Measurements from ENCODE around the gene RNF225. TPM values are rescaled to one million over a fixed set of nuclear protein-coding genes. Genes with fewer than 3 reads are reported as not detected.

RNF225 gene
- total and polyA plus RNA-seq, 2 of the 13 experiments (the other 11 are each of a cell fraction or from before 2014, with no cell fraction given), result not detected

DNA sequence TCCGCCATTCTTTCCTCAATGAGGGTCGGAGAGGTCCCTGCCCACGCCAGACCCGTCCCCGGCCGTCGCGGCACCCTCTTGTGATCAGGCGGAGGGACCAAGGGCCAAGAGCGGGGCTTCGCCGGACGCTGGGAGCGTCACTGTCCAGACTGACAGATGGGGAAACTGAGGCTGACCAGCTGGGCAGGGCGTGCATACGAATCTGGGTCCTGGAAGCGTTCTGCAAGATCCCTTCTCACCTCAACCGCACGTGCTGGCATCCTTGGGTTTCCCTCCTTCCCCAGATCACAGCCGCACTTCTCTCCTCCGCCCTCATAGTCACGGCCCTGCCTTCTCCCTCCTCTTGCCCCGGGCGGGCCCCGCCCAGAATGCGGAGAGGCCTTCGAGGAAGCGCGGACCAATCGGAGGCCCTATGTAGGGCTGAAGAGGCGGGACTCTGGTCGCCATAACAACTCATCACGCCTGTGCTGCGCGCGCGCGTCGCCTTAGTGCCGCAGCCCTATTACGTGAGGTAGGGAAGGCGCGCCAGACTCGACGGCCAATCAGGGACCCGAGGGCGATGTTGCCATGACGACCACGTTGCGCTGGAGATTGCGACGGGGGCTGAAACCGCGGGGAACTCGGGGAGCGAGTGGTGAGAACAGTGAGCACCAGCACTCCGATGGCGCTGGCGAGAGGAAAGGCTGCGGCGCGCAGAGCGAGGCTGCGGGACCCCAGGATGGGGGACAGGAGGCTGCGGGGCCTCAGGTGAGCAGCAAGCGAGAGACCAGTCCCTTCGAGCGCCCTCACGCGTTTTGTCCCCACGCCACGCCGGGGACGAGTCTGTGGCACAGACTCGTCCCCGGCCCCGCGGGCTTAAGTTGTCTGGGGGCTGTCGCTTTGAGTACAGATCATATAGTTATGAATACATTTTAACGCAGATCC lies 5.7 kb downstream of the RNF225 start (continued):
- TF ChIP-seq ZNF292 (CRISPR knock-in tag; IDR thresholded peaks at IDR 0.05; ENCODE audit: borderline replicate concordance, low read depth) (no peak; the same call in 1 of the 2 replicates), MIXL1 (CRISPR knock-in tag; IDR thresholded peaks at IDR 0.05) (0 out of 2 replicates have a peak, but pooled peaks have one; percentile 48), AKAP8 (CRISPR knock-in tag; IDR thresholded peaks at IDR 0.05) (no peak), YY1 (IDR thresholded peaks at IDR 0.05; ENCODE audit: insufficient read depth, insufficient replicate concordance, low read depth, low read length) (peak; percentile 50), SIN3B (IDR thresholded peaks at IDR 0.05; ENCODE audit: low read length) (peak; percentile 70; the same call in 1 of the 2 replicates), ZNF180 (CRISPR knock-in tag; IDR thresholded peaks at IDR 0.05; ENCODE audit: borderline replicate concordance, low read depth) (no peak), POLR2AphosphoS5 (IDR thresholded peaks at IDR 0.05; ENCODE audit: low read depth, low read length) (peak; percentile 74), RFX1 (IDR thresholded peaks at IDR 0.05) (peak; percentile 100), ZNF883 (CRISPR knock-in tag; IDR thresholded peaks at IDR 0.05; ENCODE audit: not compliant biosample characterization) (peak; percentile 35), CENPT (CRISPR knock-in tag; IDR thresholded peaks at IDR 0.05; ENCODE audit: low read depth) (peak; percentile 5; the same call in 1 of the 2 replicates), ZNF34 (CRISPR knock-in tag; IDR thresholded peaks at IDR 0.05; ENCODE audit: borderline replicate concordance) (no peak), ZMYM3 (CRISPR knock-in tag; IDR thresholded peaks at IDR 0.05) (0 out of 2 replicates have a peak, but pooled peaks have one; percentile 16), ZNF30 (CRISPR knock-in tag; IDR thresholded peaks at IDR 0.05) (no peak)
- TF ChIP-seq, protein P1, sequence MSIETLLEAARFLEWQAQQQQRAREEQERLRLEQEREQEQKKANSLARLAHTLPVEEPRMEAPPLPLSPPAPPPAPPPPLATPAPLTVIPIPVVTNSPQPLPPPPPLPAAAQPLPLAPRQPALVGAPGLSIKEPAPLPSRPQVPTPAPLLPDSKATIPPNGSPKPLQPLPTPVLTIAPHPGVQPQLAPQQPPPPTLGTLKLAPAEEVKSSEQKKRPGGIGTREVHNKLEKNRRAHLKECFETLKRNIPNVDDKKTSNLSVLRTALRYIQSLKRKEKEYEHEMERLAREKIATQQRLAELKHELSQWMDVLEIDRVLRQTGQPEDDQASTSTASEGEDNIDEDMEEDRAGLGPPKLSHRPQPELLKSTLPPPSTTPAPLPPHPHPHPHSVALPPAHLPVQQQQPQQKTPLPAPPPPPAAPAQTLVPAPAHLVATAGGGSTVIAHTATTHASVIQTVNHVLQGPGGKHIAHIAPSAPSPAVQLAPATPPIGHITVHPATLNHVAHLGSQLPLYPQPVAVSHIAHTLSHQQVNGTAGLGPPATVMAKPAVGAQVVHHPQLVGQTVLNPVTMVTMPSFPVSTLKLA (IDR thresholded peaks at IDR 0.05), result peak; percentile 75
- TF ChIP-seq, protein P2, sequence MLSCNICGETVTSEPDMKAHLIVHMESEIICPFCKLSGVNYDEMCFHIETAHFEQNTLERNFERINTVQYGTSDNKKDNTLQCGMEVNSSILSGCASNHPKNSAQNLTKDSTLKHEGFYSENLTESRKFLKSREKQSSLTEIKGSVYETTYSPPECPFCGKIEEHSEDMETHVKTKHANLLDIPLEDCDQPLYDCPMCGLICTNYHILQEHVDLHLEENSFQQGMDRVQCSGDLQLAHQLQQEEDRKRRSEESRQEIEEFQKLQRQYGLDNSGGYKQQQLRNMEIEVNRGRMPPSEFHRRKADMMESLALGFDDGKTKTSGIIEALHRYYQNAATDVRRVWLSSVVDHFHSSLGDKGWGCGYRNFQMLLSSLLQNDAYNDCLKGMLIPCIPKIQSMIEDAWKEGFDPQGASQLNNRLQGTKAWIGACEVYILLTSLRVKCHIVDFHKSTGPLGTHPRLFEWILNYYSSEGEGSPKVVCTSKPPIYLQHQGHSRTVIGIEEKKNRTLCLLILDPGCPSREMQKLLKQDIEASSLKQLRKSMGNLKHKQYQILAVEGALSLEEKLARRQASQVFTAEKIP (CRISPR knock-in tag; IDR thresholded peaks at IDR 0.05; ENCODE audit: borderline replicate concordance), result no peak
- TF ChIP-seq, protein P3, sequence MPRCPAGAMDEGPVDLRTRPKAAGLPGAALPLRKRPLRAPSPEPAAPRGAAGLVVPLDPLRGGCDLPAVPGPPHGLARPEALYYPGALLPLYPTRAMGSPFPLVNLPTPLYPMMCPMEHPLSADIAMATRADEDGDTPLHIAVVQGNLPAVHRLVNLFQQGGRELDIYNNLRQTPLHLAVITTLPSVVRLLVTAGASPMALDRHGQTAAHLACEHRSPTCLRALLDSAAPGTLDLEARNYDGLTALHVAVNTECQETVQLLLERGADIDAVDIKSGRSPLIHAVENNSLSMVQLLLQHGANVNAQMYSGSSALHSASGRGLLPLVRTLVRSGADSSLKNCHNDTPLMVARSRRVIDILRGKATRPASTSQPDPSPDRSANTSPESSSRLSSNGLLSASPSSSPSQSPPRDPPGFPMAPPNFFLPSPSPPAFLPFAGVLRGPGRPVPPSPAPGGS (CRISPR knock-in tag; IDR thresholded peaks at IDR 0.05), result peak; percentile 55; the same call in 1 of the 2 replicates
- TF ChIP-seq, protein P4, sequence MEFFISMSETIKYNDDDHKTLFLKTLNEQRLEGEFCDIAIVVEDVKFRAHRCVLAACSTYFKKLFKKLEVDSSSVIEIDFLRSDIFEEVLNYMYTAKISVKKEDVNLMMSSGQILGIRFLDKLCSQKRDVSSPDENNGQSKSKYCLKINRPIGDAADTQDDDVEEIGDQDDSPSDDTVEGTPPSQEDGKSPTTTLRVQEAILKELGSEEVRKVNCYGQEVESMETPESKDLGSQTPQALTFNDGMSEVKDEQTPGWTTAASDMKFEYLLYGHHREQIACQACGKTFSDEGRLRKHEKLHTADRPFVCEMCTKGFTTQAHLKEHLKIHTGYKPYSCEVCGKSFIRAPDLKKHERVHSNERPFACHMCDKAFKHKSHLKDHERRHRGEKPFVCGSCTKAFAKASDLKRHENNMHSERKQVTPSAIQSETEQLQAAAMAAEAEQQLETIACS (CRISPR knock-in tag; IDR thresholded peaks at IDR 0.05), result 0 out of 2 replicates have a peak, but pooled peaks have one; percentile 27
- TF ChIP-seq, protein P5, sequence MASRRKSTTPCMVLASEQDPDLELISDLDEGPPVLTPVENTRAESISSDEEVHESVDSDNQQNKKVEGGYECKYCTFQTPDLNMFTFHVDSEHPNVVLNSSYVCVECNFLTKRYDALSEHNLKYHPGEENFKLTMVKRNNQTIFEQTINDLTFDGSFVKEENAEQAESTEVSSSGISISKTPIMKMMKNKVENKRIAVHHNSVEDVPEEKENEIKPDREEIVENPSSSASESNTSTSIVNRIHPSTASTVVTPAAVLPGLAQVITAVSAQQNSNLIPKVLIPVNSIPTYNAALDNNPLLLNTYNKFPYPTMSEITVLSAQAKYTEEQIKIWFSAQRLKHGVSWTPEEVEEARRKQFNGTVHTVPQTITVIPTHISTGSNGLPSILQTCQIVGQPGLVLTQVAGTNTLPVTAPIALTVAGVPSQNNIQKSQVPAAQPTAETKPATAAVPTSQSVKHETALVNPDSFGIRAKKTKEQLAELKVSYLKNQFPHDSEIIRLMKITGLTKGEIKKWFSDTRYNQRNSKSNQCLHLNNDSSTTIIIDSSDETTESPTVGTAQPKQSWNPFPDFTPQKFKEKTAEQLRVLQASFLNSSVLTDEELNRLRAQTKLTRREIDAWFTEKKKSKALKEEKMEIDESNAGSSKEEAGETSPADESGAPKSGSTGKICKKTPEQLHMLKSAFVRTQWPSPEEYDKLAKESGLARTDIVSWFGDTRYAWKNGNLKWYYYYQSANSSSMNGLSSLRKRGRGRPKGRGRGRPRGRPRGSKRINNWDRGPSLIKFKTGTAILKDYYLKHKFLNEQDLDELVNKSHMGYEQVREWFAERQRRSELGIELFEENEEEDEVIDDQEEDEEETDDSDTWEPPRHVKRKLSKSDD (CRISPR knock-in tag; IDR thresholded peaks at IDR 0.05; ENCODE audit: low read depth), result peak; percentile 82; the same call in 1 of the 2 replicates
